GM18519 (cell line): Measurements from ENCODE around the gene HIBADH.
A peak's percentile ranks its signal among the peaks of the same experiment; 100 is the strongest.

Experiments
- ATAC-seq: cut with Tn5 transposase; IDR thresholded peaks from one replicate; pipeline ENCODE4 v1.9.1; 2021; ENCODE audit warnings: mild to moderate bottlenecking, moderate library complexity; ENCODE audit not compliant: unreplicated experiment, low FRiP score

Gene HIBADH

DNA sequence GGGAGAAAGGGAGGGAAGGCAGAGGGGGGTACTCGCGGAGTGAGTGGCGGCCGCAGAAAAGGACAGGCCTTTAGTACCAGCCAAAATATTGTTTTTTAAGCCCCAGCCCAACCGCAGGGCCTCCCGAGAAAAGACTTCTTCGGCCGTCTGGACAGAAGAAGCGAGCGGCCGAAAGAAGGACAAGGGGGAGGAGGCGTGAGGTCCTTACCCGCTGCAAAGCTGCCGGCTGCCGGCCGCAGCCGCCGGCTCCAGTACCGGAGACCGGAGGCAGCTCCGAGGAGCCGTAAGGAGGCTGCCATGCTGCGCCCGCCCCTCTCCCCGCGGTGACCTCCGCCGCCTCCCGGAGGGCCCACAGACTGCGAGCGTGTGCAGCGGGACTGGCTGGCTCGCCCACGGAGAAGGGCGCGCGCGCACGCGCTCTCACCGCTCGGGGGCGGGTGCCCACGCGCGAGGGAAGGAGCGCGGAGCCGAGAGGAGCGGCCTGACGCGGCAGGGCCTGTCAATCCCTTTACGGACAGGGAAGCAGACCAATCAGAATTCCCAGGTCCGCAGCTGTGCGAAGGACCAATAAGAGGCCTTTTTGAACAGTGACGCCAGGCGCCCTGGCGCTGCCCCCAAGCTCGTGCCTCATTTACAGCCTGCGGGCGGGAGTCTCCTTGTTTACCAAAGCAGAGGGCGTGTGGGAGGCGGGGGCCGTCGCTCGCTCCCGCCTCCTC, at the start of gene HIBADH:
HIBADH (minus strand) TSS at position 394 of the 716 bp plus-strand sequence; CDS start at position 299, 95 bp downstream.
- peak; percentile 99 for ATAC-seq

- no peak for ATAC-seq
Measured at GRCh38 chr7:27712217-27712616, 49.5 kb upstream of the HIBADH start.

DNA sequence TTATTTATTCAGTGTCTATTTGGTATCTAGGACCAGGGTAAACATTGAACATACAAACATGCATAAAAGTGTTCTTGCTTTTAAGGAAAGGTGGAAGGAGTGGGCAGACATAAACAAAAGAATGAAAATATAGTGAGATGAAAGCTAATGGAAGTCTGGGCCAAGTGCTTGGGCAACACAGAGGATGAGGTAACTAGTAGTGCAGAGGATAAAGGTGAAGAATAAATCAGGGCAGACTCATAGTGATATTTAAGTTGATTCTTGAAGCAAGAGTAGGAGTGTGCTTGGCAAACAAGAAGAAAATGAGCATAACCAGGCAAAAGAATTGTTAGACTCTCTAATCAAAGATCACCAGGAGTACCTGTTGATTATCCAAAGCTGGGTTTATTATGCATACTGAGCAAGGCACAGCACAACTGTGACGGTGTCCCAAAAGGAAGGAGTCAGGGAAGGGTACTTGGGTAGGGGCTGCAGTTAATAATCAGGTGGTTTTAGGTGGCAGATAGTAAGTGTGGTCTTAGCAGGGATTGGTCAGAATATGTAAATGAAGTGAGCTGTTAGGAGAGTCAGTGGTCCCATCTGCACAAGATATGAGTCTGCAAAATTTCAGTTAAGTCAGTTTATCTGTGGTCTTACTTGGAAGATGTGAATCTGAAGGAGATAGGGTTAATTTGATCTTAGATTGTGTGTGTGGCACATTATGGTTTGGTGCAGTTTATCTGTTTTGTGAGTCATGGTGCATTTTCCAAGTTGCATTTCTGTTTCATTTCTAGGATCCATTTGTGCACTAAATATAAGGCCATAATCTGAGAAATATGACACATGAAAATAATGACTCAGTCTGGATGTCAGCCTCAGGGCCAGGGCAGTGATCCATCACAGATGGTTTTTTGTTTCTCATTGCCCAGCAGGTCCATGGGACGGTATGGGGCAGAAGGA, 46.7 kb upstream of the HIBADH start:
- ATAC-seq, result no peak

DNA sequence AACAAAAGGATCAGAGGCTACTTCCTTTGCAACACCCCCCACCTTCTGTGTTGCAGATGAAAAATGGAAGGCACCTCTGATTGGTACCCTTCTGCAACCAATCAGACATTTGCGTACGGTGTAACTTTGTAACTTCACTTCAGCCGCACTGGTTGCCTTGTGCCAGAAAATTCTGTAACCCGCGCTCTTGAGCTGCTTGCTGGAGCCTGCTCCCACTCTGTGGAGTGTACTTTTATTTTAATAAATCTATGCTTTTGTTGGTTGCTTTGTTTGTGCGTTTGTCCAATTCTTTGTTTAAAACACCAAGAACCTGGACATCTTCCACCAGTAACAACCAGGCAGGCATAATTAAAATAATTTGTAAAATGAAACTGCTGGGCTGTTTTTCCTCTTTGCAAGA, 45.8 kb upstream of the HIBADH start:
- no peak for ATAC-seq

GRCh38 chr7:27705200-27705594, 42.5 kb upstream of the HIBADH start:
- ATAC-seq, result no peak

DNA sequence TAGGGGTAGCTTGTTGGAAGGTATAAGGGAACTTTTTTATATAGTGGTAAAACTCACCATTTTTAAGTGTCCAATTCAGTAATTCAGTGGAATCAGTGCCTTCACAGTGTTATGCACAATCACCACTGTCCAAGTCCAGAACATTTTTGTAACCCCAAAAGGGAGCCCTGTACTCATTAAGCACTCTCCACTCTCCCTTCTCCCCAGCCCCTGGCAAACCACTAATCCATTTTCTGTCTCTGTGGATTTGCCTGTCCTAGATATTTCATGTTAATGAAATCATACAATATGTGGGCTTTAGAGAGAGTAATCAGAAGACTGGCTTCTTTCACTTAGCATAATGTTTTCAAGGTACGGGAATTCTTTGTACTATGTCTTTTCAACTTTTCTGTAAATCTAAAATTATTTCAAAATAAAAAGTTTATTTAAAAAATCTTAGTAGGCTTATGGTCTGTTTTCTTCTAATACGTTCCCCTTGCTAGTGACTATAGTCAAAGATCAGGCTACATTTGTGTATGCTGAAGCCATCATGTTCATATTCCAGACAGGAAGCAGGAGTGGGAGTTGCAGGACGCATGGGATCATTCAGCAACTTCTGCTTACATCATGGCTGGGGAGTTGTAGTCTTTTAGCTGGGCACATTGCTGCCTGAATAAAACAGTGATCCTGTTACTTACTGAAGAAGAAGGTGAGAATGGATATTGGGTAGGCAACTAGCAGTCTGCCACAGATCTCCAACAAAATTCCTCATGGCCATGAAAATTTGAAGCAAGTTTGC, 41.9 kb upstream of the HIBADH start:
- no peak for ATAC-seq

DNA sequence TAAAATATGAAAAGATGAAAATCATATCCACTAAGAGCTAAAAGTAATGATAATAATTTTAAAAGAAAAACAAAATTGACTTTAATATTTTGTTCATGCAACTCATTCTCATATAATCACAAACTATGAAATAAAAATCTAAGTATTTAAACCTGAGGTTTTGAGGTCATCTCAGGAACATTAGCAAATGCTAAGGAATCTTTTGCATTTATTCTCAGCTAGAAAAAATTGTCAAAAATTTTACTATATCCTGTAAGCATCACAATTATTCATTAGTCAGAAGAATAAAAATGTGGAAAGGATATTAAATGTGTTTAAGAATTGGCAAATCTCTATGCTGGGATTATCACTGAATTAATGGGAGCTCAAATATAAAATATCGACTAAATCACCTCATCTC, 40.5 kb upstream of the HIBADH start:
- no peak for ATAC-seq

- ATAC-seq, result no peak
Measured at GRCh38 chr7:27700501-27700900, 37.8 kb upstream of the HIBADH start.

DNA sequence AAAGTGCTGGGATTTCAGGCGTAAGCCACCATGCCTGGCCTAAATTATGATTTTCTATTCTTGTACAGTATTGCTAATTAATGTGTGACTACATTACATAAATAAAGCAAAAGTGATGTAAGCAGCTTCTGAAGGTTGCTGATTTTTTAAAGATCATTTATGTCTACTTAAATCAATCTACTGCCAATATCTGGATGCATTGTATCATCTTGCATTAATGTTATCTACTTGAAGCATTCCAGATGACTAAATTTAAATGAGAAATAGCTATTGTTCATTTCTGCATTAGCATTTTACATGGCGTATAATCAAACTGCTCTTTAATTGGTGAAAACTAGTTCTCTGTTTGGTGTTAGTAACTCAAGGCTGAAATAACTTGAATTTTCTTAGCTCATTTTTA, 37.1 kb upstream of the HIBADH start:
- no peak for ATAC-seq

DNA sequence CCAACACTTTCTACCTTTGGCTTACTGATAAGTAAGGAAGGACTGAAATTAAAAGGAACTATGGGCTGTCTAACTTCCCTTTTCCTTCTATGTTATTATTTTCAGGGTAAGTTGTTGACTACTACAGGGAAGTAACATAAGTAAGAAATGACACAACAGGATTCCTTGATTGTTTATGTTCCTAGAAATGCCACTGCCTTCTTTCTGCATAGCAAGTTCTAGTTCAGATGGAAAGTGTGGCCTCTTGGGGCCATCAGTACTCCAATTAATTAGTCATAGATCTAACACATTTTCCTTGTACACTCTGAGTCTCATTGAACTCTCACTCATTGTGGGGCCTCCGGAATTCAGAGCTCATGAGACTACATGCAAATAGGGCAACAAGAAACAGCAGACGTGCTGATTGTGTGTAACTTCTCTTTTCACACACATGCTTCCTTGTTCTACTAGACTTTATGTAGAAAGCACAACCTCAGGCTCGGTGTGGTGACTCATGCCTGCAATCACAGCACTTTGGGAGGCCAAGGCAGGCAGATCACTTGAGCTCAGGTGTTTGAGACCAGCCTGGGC, 35.3 kb upstream of the HIBADH start:
- peak; percentile 89 for ATAC-seq

- ATAC-seq, result no peak
Measured at GRCh38 chr7:27695096-27695495, 32.4 kb upstream of the HIBADH start.

DNA sequence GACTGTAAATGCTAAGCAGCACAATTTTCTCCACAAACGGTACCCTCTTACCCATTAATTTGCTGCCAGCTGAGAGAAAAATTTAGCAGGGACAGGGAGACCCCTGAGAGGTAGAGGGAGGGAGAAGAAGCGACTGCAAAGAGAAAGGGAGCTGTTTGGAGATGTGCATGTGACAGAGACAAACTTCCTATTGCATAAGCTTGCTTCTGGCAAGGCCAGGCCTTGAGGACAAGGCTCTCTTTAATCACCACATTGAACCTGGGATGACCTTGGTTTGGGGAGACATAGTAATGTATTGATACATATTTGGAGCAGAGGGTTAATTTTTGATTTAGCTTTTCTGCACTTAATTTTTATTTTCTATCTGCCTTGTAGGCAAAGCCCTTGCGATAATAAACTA, 31.1 kb upstream of the HIBADH start:
- ATAC-seq, result no peak

DNA sequence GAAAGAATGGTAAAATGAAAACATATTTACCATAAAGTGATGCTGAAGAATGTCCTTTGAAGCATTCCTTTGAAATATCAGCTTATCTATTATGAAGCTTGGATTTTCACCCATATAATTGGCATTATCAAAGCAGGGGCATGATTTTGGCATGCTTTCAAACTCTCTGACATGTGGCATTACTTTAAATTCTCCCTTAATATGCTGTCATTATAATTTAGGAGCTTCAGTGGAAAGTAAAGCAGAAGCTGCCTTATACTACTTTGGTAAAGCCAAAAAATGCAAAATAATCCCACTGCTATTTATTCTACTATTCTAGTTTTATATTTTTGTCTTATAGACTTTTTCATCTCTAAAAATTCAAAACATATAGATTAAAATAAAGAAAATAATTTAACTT, 28.0 kb upstream of the HIBADH start:
- ATAC-seq, result no peak

DNA sequence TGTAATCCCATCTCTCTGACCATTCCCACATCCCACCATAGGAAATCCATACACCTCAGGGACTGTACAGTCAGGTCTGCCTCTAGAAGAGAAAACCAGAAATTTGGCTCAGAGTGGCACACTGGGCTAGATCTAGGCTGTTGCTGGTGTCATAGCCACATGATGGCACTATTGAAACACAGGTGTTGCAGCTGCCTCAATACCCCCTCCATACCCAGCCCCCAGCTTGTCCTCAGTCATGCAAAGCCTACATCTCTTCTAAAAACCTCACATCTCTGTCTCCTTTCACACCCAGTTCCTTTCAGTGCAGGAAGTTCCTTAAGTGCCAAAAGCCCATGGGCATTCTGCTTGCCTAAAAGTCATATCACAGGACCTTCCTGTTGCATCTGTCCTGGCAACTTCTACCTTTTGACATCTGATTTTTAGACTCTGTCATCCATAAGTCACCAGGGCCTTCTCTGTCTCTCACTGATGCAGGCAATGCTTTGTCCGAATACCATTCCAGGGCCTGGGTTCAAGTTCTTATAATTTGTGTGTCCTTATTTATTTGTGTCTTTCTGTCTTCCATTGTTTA, 27.0 kb upstream of the HIBADH start:
- ATAC-seq, result no peak

GRCh38 chr7:27689150-27689549, 26.5 kb upstream of the HIBADH start:
- no peak for ATAC-seq

- no peak for ATAC-seq
Measured at GRCh38 chr7:27688646-27689045, 26.0 kb upstream of the HIBADH start.

- no peak for ATAC-seq
Measured at GRCh38 chr7:27688056-27688455, 25.4 kb upstream of the HIBADH start.

- no peak for ATAC-seq
Measured at GRCh38 chr7:27686315-27686714, 23.6 kb upstream of the HIBADH start.

- no peak for ATAC-seq
Measured at GRCh38 chr7:27685893-27686292, 23.2 kb upstream of the HIBADH start.

DNA sequence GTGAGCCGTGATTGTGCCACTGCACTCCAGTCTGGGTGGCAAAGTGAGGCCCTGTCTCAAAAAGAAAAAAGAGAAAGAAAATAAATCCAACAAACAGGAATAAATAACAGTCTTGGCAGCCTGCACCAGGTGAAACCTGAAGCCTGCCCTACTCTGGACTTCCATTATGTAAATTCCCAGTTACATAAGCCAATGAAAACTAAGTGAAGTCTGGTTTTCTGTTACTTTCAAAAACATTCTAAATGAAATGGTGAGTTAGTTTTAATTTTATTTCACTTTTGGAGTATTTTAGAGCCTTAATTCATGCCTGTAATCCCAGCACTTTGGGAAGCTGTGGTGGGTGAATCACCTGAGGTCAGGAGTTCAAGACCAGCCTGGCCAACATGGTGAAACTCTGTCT, 22.5 kb upstream of the HIBADH start:
- ATAC-seq, result no peak
